Measurements from ENCODE around the gene CCDC7.
A peak's percentile ranks its signal among the peaks of the same experiment; 100 is the strongest.
"Not testable (repeated sequence)": the region's sequence is repeated elsewhere in the genome, so short reads cannot be mapped to it uniquely, and the experiment has no call there.

Gene CCDC7

DNA sequence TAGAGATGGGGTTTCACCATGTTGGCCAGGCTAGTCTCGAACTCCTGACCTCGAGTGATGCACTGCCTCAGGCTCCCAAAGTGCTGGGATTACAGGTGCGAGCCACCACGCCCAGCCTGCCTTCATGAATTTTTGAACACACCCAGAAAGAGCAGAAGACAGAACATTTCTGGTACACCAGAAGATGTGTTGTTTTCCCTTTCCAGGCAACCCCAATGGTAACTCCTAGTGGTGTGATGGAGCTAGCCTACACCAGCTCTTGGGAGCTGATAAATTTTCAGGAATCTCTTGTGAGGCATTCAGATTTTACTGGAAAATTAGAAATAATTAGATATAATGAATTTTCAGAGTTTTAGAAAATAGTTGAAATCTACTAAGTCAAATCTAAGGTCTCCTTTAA, 904 bp upstream of the CCDC7 start:
- Histone ChIP-seq H3K9me3 (ENCODE audit: control insufficient read depth in 5 of 5, low read length in 5 of 5) (peaks cover 0 to 5% (median 0%) of the 10 kb centered on the region in 5 donors), H3K9ac (ENCODE audit: low read length in 5 of 5) (peak overlapping the region in 3 of 5 donors; percentile 89 to 96 (median 94)), H3K27ac (ENCODE audit: low read depth, low read length) (no peak overlapping the region), H3K4me3 (ENCODE audit: low read depth in 1 of 5, low read length in 5 of 5) (peak overlapping the region in 4 of 5 donors; percentile 40 to 95 (median 88)), H3K36me3 (ENCODE audit: control insufficient read depth in 5 of 5, insufficient read depth in 5 of 5, low read length in 5 of 5) (no peaks in the 10 kb centered on the region), H3K4me1 (ENCODE audit: control insufficient read depth in 5 of 5, insufficient read depth in 5 of 5, low read length in 5 of 5) (peaks cover 0 to 13% (median 8%) of the 10 kb centered on the region in 5 donors), H3K27me3 (ENCODE audit: control insufficient read depth in 5 of 5, insufficient read depth in 4 of 5, low read length in 5 of 5) (no peaks in the 10 kb centered on the region)

- Histone ChIP-seq H3K9ac (ENCODE audit: low read length in 5 of 5) (peak overlapping the region; percentile 75 to 96 (median 94)), H3K4me3 (ENCODE audit: low read depth in 1 of 5, low read length in 5 of 5) (peak overlapping the region; percentile 86 to 96 (median 95)), H3K4me1 (ENCODE audit: control insufficient read depth in 5 of 5, insufficient read depth in 5 of 5, low read length in 5 of 5) (peaks cover 0 to 13% (median 8%) of the 10 kb centered on the region in 5 donors), H3K36me3 (ENCODE audit: control insufficient read depth in 5 of 5, insufficient read depth in 5 of 5, low read length in 5 of 5) (peaks cover 0 to 1% (median under 1%) of the 10 kb centered on the region in 5 donors), H3K27me3 (ENCODE audit: control insufficient read depth in 5 of 5, insufficient read depth in 4 of 5, low read length in 5 of 5) (no peaks in the 10 kb centered on the region), H3K27ac (ENCODE audit: low read depth, low read length) (peak overlapping the region; percentile 96), H3K9me3 (ENCODE audit: control insufficient read depth in 5 of 5, low read length in 5 of 5) (peaks cover 0 to 5% (median 0%) of the 10 kb centered on the region in 5 donors)
Measured at GRCh38 chr10:32446536-32447406, 831 bp downstream of the CCDC7 start.

DNA sequence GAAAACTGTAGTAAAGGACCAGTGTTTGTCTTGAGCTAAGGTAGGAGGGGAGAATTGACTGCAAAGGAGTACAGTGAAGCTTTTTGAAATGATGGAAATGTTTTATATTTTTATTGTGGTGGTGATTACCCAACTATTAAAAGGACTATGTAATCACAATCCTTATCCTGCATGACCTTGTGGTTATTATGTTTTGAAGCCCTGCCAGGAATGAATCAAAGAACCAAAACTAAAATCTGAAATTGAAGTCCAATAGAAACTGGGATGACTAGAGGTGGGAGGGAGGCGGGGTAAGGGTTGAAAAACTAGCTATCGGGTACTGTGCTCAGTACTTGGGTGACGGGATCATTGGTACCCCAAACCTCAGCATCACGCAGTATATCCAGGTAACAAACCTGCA, 8.2 kb downstream of the CCDC7 start:
- H3K9me3 ChIP-seq (ENCODE audit: control insufficient read depth in 5 of 5, low read length in 5 of 5), result no peaks in the 10 kb centered on the region
- no peaks in the 10 kb centered on the region for H3K4me1 ChIP-seq (ENCODE audit: control insufficient read depth in 5 of 5, insufficient read depth in 5 of 5, low read length in 5 of 5)
- no peaks in the 10 kb centered on the region for H3K27me3 ChIP-seq (ENCODE audit: control insufficient read depth in 5 of 5, insufficient read depth in 4 of 5, low read length in 5 of 5)
- no peak overlapping the region for H3K9ac ChIP-seq (ENCODE audit: low read length in 5 of 5)
- H3K4me3 ChIP-seq (ENCODE audit: low read depth in 1 of 5, low read length in 5 of 5), result no peak overlapping the region
- H3K27ac ChIP-seq (ENCODE audit: low read depth, low read length), result no peak overlapping the region
- peaks cover 22 to 29% (median 25%) of the 10 kb centered on the region in 5 donors for H3K36me3 ChIP-seq (ENCODE audit: control insufficient read depth in 5 of 5, insufficient read depth in 5 of 5, low read length in 5 of 5)

DNA sequence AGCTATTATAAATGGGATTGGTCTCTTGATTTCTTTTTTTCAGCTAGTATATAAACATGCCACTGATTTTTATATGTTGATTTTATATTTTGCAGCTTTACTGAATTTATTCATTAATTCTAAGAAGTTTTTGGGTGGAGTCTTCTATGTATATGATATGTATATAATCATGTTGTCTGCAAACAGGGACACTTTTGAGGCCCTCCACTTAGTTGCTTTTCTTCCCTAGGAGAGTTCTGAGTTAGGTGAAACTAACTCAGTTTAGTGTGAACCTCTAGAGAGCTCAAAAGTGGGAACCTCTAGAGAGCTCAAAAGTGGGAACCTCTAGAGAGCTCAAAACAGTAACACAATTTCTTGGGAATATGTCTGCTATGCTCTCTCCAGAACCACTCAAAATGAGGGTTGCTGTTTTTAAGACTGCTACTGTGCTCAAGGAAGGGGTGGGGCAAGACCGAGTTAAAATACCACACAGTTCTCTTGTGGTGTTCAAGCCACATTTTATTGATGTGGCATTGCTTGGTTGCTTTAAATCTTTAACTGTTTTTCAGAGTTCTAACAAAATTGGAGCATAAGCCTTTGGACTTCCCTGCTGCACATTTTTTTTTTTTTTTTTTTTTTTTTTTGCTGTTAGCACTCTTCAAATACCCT, 13.2 kb downstream of the CCDC7 start:
- Histone ChIP-seq H3K4me1 (ENCODE audit: control insufficient read depth in 5 of 5, insufficient read depth in 5 of 5, low read length in 5 of 5) (no peaks in the 10 kb centered on the region), H3K27me3 (ENCODE audit: control insufficient read depth in 5 of 5, insufficient read depth in 4 of 5, low read length in 5 of 5) (no peaks in the 10 kb centered on the region), H3K9me3 (ENCODE audit: control insufficient read depth in 5 of 5, low read length in 5 of 5) (no peaks in the 10 kb centered on the region), H3K9ac (ENCODE audit: low read length in 5 of 5) (no peak overlapping the region), H3K4me3 (ENCODE audit: low read depth in 1 of 5, low read length in 5 of 5) (no peak overlapping the region), H3K27ac (ENCODE audit: low read depth, low read length) (no peak overlapping the region), H3K36me3 (ENCODE audit: control insufficient read depth in 5 of 5, insufficient read depth in 5 of 5, low read length in 5 of 5) (peaks cover 9 to 22% (median 15%) of the 10 kb centered on the region in 5 donors)

GRCh38 chr10:32461203-32461602, 15.3 kb downstream of the CCDC7 start:
- H3K36me3 ChIP-seq (ENCODE audit: control insufficient read depth in 5 of 5, insufficient read depth in 5 of 5, low read length in 5 of 5), result peaks cover 4 to 17% (median 7%) of the 10 kb centered on the region in 5 donors
- no peaks in the 10 kb centered on the region for H3K27me3 ChIP-seq (ENCODE audit: control insufficient read depth in 5 of 5, insufficient read depth in 4 of 5, low read length in 5 of 5)
- H3K4me1 ChIP-seq (ENCODE audit: control insufficient read depth in 5 of 5, insufficient read depth in 5 of 5, low read length in 5 of 5), result no peaks in the 10 kb centered on the region
- no peaks in the 10 kb centered on the region for H3K9me3 ChIP-seq (ENCODE audit: control insufficient read depth in 5 of 5, low read length in 5 of 5)
- no peak overlapping the region for H3K27ac ChIP-seq (ENCODE audit: low read depth, low read length)
- no peak overlapping the region for H3K4me3 ChIP-seq (ENCODE audit: low read depth in 1 of 5, low read length in 5 of 5)
- no peak overlapping the region for H3K9ac ChIP-seq (ENCODE audit: low read length in 5 of 5)

GRCh38 chr10:32471232-32471631, 25.3 kb downstream of the CCDC7 start:
- Histone ChIP-seq H3K4me3 (ENCODE audit: low read depth in 1 of 5, low read length in 5 of 5) (no peak overlapping the region), H3K36me3 (ENCODE audit: control insufficient read depth in 5 of 5, insufficient read depth in 5 of 5, low read length in 5 of 5) (peaks cover 16 to 29% (median 19%) of the 10 kb centered on the region in 5 donors), H3K4me1 (ENCODE audit: control insufficient read depth in 5 of 5, insufficient read depth in 5 of 5, low read length in 5 of 5) (no peaks in the 10 kb centered on the region), H3K9me3 (ENCODE audit: control insufficient read depth in 5 of 5, low read length in 5 of 5) (no peaks in the 10 kb centered on the region), H3K27me3 (ENCODE audit: control insufficient read depth in 5 of 5, insufficient read depth in 4 of 5, low read length in 5 of 5) (no peaks in the 10 kb centered on the region), H3K9ac (ENCODE audit: low read length in 5 of 5) (no peak overlapping the region), H3K27ac (ENCODE audit: low read depth, low read length) (no peak overlapping the region)

- Histone ChIP-seq H3K9ac (ENCODE audit: low read length in 5 of 5) (no peak overlapping the region), H3K4me1 (ENCODE audit: control insufficient read depth in 5 of 5, insufficient read depth in 5 of 5, low read length in 5 of 5) (no peaks in the 10 kb centered on the region), H3K9me3 (ENCODE audit: control insufficient read depth in 5 of 5, low read length in 5 of 5) (peaks cover 2 to 13% (median 5%) of the 10 kb centered on the region in 5 donors), H3K27me3 (ENCODE audit: control insufficient read depth in 5 of 5, insufficient read depth in 4 of 5, low read length in 5 of 5) (no peaks in the 10 kb centered on the region), H3K36me3 (ENCODE audit: control insufficient read depth in 5 of 5, insufficient read depth in 5 of 5, low read length in 5 of 5) (peaks cover 7 to 59% (median 16%) of the 10 kb centered on the region in 5 donors), H3K27ac (ENCODE audit: low read depth, low read length) (no peak overlapping the region), H3K4me3 (ENCODE audit: low read depth in 1 of 5, low read length in 5 of 5) (no peak overlapping the region)
Measured at GRCh38 chr10:32477499-32477898, 31.6 kb downstream of the CCDC7 start.

DNA sequence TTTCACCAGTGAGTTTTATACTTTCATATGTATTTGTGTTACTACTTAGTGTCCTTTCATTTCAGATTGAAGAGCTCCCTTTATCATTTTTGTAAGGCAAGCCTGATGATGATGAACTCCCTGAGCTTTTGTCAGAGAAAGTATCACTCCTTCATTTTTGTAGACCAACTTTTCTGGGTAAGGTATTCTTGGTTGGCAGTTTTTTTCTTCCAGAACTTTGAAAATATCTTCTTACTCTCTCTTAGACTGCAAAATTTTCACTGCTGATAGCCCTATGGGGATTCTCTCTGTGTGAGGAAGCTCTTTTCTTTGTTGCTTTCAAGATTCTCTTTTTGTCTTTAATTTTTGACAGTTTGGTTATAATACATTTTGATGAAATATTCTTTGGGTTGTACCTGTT, 35.7 kb downstream of the CCDC7 start:
- Histone ChIP-seq H3K4me1 (ENCODE audit: control insufficient read depth in 5 of 5, insufficient read depth in 5 of 5, low read length in 5 of 5) (no peaks in the 10 kb centered on the region), H3K27me3 (ENCODE audit: control insufficient read depth in 5 of 5, insufficient read depth in 4 of 5, low read length in 5 of 5) (no peaks in the 10 kb centered on the region), H3K4me3 (ENCODE audit: low read depth in 1 of 5, low read length in 5 of 5) (no peak overlapping the region), H3K9ac (ENCODE audit: low read length in 5 of 5) (no peak overlapping the region), H3K36me3 (ENCODE audit: control insufficient read depth in 5 of 5, insufficient read depth in 5 of 5, low read length in 5 of 5) (peaks cover 0 to 38% (median 7%) of the 10 kb centered on the region in 5 donors), H3K9me3 (ENCODE audit: control insufficient read depth in 5 of 5, low read length in 5 of 5) (peaks cover 2 to 13% (median 5%) of the 10 kb centered on the region in 5 donors), H3K27ac (ENCODE audit: low read depth, low read length) (no peak overlapping the region)

DNA sequence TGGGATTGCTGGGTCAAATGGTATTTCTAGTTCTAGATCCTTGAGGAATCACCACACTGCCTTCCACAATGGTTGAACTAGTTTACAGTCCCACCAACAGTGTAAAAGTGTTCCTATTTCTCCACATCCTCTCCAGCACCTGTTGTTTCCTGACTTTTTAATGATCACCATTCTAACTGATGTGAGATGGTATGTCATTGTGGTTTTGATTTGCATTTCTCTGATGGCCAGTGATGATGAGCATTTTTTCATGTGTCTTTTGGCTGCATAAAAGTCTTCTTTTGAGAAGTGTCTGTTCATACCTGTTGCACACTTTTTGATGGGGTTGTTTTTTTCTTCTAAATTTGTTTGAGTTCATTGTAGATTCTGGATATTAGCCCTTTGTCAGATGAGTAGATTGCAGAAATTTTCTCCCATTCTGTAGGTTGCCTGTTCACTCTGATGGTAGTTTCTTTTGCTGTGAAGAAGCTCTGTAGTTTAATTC, 37.1 kb downstream of the CCDC7 start:
- not testable (repeated sequence) for H3K4me1 ChIP-seq (ENCODE audit: control insufficient read depth in 5 of 5, insufficient read depth in 5 of 5, low read length in 5 of 5); H3K4me3 ChIP-seq (ENCODE audit: low read depth in 1 of 5, low read length in 5 of 5); H3K27me3 ChIP-seq (ENCODE audit: control insufficient read depth in 5 of 5, insufficient read depth in 4 of 5, low read length in 5 of 5); H3K27ac ChIP-seq (ENCODE audit: low read depth, low read length); H3K9ac ChIP-seq (ENCODE audit: low read length in 5 of 5)
- Histone ChIP-seq H3K36me3 (ENCODE audit: control insufficient read depth in 5 of 5, insufficient read depth in 5 of 5, low read length in 5 of 5) (peaks cover 0 to 33% (median 5%) of the 10 kb centered on the region in 5 donors), H3K9me3 (ENCODE audit: control insufficient read depth in 5 of 5, low read length in 5 of 5) (peaks cover 5 to 14% (median 7%) of the 10 kb centered on the region in 5 donors)

- H3K27me3 ChIP-seq (ENCODE audit: control insufficient read depth in 5 of 5, insufficient read depth in 4 of 5, low read length in 5 of 5); H3K9me3 ChIP-seq (ENCODE audit: control insufficient read depth in 5 of 5, low read length in 5 of 5); H3K4me1 ChIP-seq (ENCODE audit: control insufficient read depth in 5 of 5, insufficient read depth in 5 of 5, low read length in 5 of 5); H3K4me3 ChIP-seq (ENCODE audit: low read depth in 1 of 5, low read length in 5 of 5); H3K27ac ChIP-seq (ENCODE audit: low read depth, low read length); H3K9ac ChIP-seq (ENCODE audit: low read length in 5 of 5): not testable (repeated sequence)
- H3K36me3 ChIP-seq (ENCODE audit: control insufficient read depth in 5 of 5, insufficient read depth in 5 of 5, low read length in 5 of 5), result peaks cover 5 to 17% (median 11%) of the 10 kb centered on the region in 5 donors
Measured at GRCh38 chr10:32488038-32488437, 42.1 kb downstream of the CCDC7 start.
